Fibroblast of the aortic adventitia (primary cell): ENCODE data around the gene GCFC2. TPM values are rescaled to one million over a fixed set of nuclear protein-coding genes. Genes with fewer than 3 reads are reported as not detected.

Experiments
- DNase-seq: peaks from one replicate; pipeline ENCODE4 v3.0.0-alpha.2; 2010; ENCODE audit warnings: low read depth
- H3K4me3 ChIP-seq: 2 replicates; pipeline ENCODE4 v1.5.1; 2011; ENCODE audit warnings: low read depth, mild to moderate bottlenecking, control low read depth, low read length, moderate library complexity
- CTCF ChIP-seq: IDR thresholded peaks from 2 replicates; pipeline ENCODE4 v1.5.1; 2011; ENCODE audit warnings: mild to moderate bottlenecking, low read length, control low read depth, inconsistent platforms; ENCODE audit not compliant: insufficient read depth
- total RNA-seq: library from RNA; depleted of rRNA; stranded (reverse); fragments of >200 nt; gene quantifications from 2 replicates; pipeline ENCODE4 v1.2.3, GENCODE V29; 2012; ENCODE audit warnings: low replicate concordance

The GCFC2 gene
- total RNA-seq, 1 donor, result 29.5 TPM

GRCh38 chr2:75710220-75710576 is 517 bp downstream of the GCFC2 start:
- DNase-seq, result peak; percentile 45
- H3K4me3 ChIP-seq, result peak overlapping the region; percentile 79
- no peak for TF ChIP-seq CTCF

GRCh38 chr2:75709297-75709696 is 1.4 kb downstream of the GCFC2 start:
- H3K4me3 ChIP-seq, result peak overlapping the region; percentile 79
- DNase-seq, result peak; percentile 14
- TF ChIP-seq CTCF, result no peak

- no peak overlapping the region for H3K4me3 ChIP-seq
- TF ChIP-seq CTCF, result no peak
- DNase-seq, result peak; percentile 27
These were observed 2.8 kb downstream of the GCFC2 start for GRCh38 chr2:75707901-75708300.

- peak; percentile 3 for DNase-seq
- no peak for TF ChIP-seq CTCF
- no peak overlapping the region for H3K4me3 ChIP-seq
These were observed 4.8 kb downstream of the GCFC2 start for GRCh38 chr2:75705921-75706320.

- DNase-seq, result no peak
- no peak overlapping the region for H3K4me3 ChIP-seq
- TF ChIP-seq CTCF, result no peak
These were observed 7.0 kb downstream of the GCFC2 start for GRCh38 chr2:75703589-75704287.

GRCh38 chr2:75702593-75702992 is 8.1 kb downstream of the GCFC2 start:
- no peak for TF ChIP-seq CTCF
- no peak for DNase-seq
- H3K4me3 ChIP-seq, result no peak overlapping the region

- DNase-seq, result no peak
- H3K4me3 ChIP-seq, result no peak overlapping the region
- no peak for TF ChIP-seq CTCF
These were observed 11.8 kb downstream of the GCFC2 start for GRCh38 chr2:75698918-75699317.
